HG03039 (cell line): ENCODE data around the gene CFAP161.
A peak's percentile ranks its signal among the peaks of the same experiment; 100 is the strongest.
"Not testable (repeated sequence)": the region's sequence is repeated elsewhere in the genome, so short reads cannot be mapped to it uniquely, and the experiment has no call there.

ENCODE experiments used
- ATAC-seq: cut with Tn5 transposase; IDR thresholded peaks from one replicate; pipeline ENCODE4 v1.9.1; 2021; ENCODE audit warnings: mild to moderate bottlenecking, moderate library complexity; ENCODE audit not compliant: unreplicated experiment

CFAP161 gene

DNA sequence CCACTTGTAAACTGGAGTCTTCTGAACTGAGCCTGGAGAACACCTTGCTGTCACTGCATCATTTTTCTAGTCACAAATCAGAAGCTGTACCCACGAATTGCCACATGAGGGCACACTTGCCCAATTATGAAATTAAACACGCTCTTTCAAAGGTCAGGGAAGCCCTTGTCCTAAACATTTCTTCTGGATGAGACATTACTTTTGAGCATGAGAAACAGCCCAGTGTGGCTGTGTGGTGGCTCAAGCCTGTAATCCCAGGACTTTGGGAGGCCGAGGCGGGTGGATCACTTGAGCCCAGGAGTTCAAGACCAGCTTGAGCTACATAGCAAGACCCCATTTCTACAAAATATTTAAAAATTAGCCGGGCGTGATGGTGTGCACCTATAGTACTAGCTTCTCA lies 27.5 kb upstream of the CFAP161 start:
- ATAC-seq, result no peak

- no peak for ATAC-seq
These were observed 26.2 kb upstream of the CFAP161 start for GRCh38 chr15:81107889-81108288.

- no peak for ATAC-seq
These were observed 25.6 kb upstream of the CFAP161 start for GRCh38 chr15:81108427-81108826.

DNA sequence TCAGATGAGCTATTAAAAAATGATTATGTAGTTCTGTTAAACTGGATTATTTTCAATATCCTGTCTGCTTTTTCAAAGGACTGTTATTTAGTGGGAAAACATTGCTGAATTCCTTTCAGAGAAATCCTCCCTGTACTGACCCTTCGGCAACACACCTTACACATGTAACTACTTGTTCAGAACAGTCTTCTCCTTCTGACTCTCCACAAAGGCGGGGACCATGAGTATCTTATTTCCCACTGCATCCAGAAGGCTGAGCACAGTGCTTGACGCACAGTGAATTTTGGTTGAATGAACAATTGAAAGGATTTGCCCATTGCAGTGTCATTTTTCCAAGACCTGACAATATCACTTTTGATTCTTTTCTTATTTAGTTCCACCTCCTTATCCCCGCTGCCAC lies 23.1 kb upstream of the CFAP161 start:
- ATAC-seq, result no peak

- ATAC-seq, result peak; percentile 79
These were observed 22.3 kb upstream of the CFAP161 start for GRCh38 chr15:81111510-81112470.

- ATAC-seq, result no peak
These were observed 20.8 kb upstream of the CFAP161 start for GRCh38 chr15:81113204-81113657.

DNA sequence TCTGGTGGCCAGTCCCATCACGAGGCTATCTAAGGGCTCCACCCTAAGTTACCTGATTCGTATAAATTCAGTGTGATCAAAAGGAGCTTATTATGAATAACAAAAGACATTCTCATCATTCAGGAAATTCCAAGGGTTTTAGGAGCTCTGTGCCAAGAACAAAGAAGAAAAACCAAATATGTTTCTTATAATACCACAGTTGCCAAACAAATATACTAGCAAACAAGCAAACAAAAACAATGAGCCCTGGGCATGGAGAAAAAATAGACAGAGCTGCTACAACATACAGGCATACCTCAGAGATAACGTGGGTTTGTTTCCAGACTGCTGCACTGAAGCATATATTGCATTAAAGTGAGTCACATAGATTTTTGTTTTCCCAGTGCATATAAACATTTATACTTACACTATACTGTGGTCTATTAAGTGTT lies 20.2 kb upstream of the CFAP161 start:
- ATAC-seq, result no peak

- no peak for ATAC-seq
These were observed 18.8 kb upstream of the CFAP161 start for GRCh38 chr15:81115054-81115939.

DNA sequence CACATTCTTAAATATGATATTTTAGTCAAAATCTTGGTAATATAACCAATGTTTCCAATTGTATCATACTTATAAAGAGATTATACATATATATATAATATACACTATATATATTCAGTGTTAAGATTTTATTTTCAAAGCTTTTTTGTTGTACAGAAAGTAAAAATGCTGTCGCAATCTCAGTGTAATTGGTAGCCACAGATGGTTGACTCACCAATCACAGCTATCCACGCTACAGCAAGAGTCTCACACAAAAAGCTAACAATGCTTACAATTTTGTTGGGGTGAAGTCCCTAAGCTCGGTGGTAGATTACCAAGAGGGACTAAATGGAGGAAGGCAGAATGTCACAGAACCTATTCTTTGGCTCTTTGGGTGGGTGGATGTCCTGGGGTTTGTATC lies 16.9 kb upstream of the CFAP161 start:
- no peak for ATAC-seq

GRCh38 chr15:81117581-81117980 lies 16.5 kb upstream of the CFAP161 start:
- no peak for ATAC-seq

- ATAC-seq, result no peak
These were observed 15.7 kb upstream of the CFAP161 start for GRCh38 chr15:81118361-81118760.

DNA sequence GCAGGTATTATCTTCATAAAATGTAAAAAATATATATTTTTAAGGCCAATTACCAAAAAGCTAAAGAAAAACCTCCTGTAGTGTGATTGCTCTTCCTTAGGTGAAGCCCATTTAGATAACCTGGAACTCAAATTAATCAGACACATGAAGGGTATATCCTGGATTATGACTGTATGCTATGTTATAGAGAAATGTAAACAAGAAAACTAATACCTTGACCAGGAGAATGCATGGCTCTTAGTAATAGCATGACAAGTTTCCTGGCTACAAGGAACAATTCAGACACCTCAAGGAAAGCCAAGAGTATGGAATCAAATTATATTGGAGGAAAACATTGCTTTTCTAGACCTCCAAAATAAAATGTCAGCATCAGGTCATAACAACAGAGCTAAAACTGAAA lies 14.0 kb upstream of the CFAP161 start:
- ATAC-seq, result no peak

DNA sequence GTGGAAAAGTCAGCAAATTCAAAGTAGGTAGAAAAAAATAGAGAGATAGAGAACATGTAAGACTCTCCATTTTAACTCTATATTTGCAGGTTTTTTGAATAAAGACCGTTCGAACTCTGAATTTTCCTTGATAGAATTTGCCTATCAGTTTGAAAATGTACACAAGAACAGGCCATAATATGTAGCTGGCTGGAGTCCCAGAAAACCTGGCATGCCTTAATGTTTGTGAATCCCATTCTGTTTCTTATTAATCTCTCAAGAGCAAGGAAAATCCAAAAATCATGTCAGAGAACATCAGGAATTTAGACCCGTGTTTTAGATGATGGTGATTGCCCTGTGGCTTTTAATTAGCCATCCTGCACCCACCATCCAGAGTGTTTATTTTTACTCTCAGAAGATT lies 7.2 kb upstream of the CFAP161 start:
- no peak for ATAC-seq

DNA sequence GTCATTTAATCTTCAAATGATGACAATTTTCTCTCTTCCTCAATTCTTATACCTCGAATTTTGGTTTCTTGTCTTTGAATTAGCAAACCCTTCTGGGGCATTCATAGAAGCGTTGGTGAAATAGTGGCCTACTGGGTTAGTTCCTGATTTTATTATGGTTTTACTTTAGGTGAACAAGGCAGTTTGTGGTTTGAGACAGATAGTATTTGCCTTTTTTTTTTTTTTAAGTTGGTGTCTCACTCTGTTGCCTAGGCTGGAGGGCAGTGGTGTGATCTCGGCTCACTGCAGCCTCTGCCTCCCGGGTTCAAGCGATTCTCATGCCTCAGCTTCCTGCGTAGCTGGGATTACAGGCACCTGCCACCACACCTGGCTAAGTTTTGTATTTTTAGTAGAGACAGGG lies 7.4 kb downstream of the CFAP161 start:
- ATAC-seq, result not testable (repeated sequence)

DNA sequence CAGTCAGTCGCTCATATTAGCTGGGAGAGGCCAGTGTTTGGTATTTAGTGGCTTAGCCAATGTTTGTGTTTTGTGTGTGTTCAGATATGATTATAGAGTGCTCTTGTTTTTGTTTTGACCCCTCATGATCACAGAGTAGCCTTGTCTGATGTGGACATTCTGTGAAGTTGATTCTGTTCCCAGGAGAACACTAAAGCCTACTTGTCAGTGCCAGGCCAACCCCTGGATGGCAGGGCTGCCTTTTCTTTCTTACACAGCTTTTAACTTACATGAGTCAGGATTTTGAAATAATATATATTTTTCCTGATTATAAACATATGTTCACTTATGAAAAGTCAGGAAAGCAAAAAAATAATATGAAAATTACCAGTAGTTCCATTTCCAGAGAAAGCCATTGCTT lies 11.9 kb downstream of the CFAP161 start:
- ATAC-seq, result no peak

DNA sequence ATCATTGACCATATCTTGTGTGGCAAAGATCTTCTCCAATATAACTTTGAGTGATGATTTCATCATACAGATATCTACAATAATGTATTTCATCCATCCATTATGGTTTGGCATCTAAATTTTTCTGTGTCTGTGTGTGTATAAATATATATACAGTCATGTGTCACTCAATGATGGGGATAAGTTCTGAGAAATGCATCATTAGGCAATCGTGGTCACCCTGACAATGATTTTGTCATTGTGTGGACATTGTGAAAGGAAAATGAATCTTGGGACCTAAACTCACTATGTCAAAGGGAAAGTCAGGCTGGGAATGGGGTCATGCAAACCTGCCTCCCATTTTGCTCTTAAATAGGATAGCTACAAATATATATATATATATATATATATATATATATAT lies 12.4 kb downstream of the CFAP161 start:
- no peak for ATAC-seq

DNA sequence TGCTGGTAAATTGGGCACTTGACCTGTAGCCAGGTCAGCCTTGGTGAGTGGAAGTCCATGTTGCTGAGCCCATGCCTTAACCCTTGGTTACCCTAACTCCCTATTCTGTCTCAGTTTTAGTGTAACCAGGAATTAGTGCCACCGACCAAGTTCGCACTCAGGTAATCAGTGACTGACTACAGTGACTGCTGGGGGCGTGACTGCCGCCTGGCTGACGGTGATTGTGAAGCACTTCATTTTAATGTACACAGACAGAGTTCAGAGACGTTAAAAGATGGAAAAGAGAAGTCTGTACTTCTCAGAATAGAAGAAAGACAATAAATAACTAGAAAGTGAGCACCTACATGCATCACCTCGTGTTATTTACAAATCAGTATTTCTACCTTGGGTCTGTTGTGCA lies 17.3 kb downstream of the CFAP161 start:
- no peak for ATAC-seq

GRCh38 chr15:81152339-81152738 lies 18.3 kb downstream of the CFAP161 start:
- ATAC-seq, result no peak

GRCh38 chr15:81152799-81153198 lies 18.7 kb downstream of the CFAP161 start:
- ATAC-seq, result no peak

DNA sequence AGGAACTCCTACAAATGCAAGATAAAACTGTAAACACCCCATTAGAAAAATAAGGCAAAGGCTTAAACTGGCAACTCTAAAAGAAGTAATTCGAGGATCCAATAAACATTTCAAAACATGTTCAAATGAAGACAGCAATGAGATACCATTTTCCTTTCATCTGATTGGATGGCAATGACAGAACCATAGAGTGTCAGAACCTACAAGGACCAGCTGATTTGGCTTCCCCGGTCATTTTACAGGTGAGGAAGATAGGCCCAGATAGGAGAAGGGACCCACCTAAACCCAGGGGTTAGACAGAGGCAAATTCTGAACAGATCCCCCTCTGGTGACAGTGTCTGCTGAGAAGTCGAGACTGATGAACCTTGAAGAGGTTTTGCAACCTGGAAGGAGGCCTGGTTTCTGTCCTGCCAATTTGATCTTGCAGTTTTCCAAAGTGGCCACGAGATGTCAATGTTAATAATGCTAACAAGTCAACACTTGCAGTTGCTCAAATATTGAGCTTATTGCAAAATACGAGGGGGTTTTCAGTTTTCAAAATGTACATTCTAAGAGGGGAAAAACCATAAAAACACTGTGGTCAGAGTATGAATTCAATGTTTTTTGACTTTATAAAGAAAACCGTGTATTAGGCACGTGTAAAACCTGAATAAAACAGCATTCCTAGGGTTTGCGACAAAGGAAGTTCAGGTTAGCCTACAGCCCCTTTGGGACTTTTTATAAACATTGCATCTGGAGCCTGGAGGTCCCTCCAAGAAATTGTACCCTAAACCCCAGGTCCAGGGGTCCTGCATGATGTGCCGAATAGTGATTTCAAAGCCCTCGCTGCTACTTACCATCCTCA lies 21.5 kb downstream of the CFAP161 start:
- ATAC-seq, result no peak

DNA sequence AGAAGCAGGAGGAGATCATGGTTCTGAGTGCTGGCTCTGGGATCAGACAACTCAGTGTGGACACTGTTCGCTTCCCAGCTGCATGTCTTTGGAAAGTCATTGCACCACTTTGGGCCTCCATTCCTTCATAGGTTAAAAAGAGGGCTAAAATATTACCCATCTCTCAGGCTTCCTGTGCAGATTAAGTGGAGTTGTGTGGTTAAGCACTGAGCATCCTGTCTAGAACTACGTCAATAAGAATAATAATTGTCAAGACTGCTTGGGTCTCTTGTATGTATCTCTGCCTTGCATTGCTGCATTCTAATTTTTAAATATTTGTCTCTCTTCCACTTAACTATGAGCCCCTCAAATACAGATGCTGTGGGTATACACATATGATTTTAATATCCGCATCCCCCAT lies 22.3 kb downstream of the CFAP161 start:
- ATAC-seq, result no peak
